Esophagus mucosa (tissue), 1 donor: ENCODE measurements around the gene SEC11A. TPM values are rescaled to one million over a fixed set of nuclear protein-coding genes. Genes with fewer than 3 reads are reported as not detected.
"Not testable (repeated sequence)": the region's sequence is repeated elsewhere in the genome, so short reads cannot be mapped to it uniquely, and the experiment has no call there.

Experiments
- ATAC-seq: fragments of 200-7000 bp; cut with Tn5 transposase; one replicate; pipeline ENCODE4 v1.9.1; 2020
- total RNA-seq: library from RNA; stranded (reverse); gene quantifications from one replicate; pipeline ENCODE4 v1.2.4, GENCODE V29; 2023
- donor health status: DM: yes; HTN: yes; CAD: no.

The SEC11A gene
- total RNA-seq: 65.4 TPM

- ATAC-seq: peak; percentile 99
Measured at GRCh38 chr15:84716036-84716732, at the start of gene SEC11A. Gene SEC11A (minus strand): TSS chr15:84716139. CDS start chr15:84716075, 64 bp downstream.

GRCh38 chr15:84765675-84766074 lies 49.7 kb upstream of the SEC11A start:
- ATAC-seq: no peak

GRCh38 chr15:84764989-84765388 lies 49.0 kb upstream of the SEC11A start:
- ATAC-seq: no peak

GRCh38 chr15:84764585-84764984 lies 48.6 kb upstream of the SEC11A start:
- no peak for ATAC-seq

GRCh38 chr15:84762840-84763572 lies 47.1 kb upstream of the SEC11A start:
- no peak for ATAC-seq

GRCh38 chr15:84761607-84762131 lies 45.7 kb upstream of the SEC11A start:
- no peak for ATAC-seq

- ATAC-seq: no peak
Measured at GRCh38 chr15:84760219-84760618, 44.3 kb upstream of the SEC11A start.

- no peak for ATAC-seq
Measured at GRCh38 chr15:84759018-84759417, 43.1 kb upstream of the SEC11A start.

- ATAC-seq: peak; percentile 73
Measured at GRCh38 chr15:84755736-84756527, 40.0 kb upstream of the SEC11A start.

- not testable (repeated sequence) for ATAC-seq
Measured at GRCh38 chr15:84754889-84755288, 39.0 kb upstream of the SEC11A start.

GRCh38 chr15:84752700-84753099 lies 36.8 kb upstream of the SEC11A start:
- no peak for ATAC-seq

GRCh38 chr15:84752195-84752594 lies 36.3 kb upstream of the SEC11A start:
- no peak for ATAC-seq

- not testable (repeated sequence) for ATAC-seq
Measured at GRCh38 chr15:84751721-84752120, 35.8 kb upstream of the SEC11A start.

- ATAC-seq: no peak
Measured at GRCh38 chr15:84750583-84751092, 34.7 kb upstream of the SEC11A start.

- ATAC-seq: peak; percentile 16
Measured at GRCh38 chr15:84749111-84749991, 33.4 kb upstream of the SEC11A start.

- peak; percentile 82 for ATAC-seq
Measured at GRCh38 chr15:84748274-84749110, 32.6 kb upstream of the SEC11A start, which contains the start of gene ZNF592. Gene ZNF592 (plus strand): TSS chr15:84748592. CDS start chr15:84782676, 34,084 bp downstream.

- ATAC-seq: peak; percentile 73
Measured at GRCh38 chr15:84747416-84748273, 31.7 kb upstream of the SEC11A start.

- ATAC-seq: no peak
Measured at GRCh38 chr15:84741121-84741520, 25.2 kb upstream of the SEC11A start.

GRCh38 chr15:84740691-84741090 lies 24.8 kb upstream of the SEC11A start:
- no peak for ATAC-seq

GRCh38 chr15:84737005-84737404 lies 21.1 kb upstream of the SEC11A start:
- ATAC-seq: no peak
